Germinal center (tissue), 1 donor: Measurements from ENCODE around the gene NCOA7.
"Not testable (repeated sequence)": the region's sequence is repeated elsewhere in the genome, so short reads cannot be mapped to it uniquely, and the experiment has no call there.

Source experiments
- DNase-seq: peaks from one replicate; pipeline ENCODE4 v3.0.0; 2012; ENCODE audit warnings: mixed read lengths, low spot score

NCOA7 gene

GRCh38 chr6:125753218-125753936 lies 37.4 kb upstream of the NCOA7 start:
- DNase-seq = no peak

DNA sequence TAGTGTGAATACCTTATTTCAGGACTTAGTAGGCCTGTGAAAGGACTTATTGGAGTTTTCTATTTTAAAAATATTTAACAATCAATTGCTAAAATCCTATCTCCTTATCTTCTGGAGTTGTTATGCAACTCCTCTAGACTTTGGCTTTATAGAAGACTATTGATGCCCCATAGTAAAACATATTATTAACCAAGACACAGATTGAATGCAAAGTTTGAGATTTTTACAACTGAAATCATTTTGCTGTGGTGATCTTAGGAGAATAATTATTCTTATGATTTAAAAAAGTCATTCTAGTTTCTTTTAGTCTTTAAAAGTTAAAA lies 36.9 kb upstream of the NCOA7 start:
- no peak for DNase-seq

DNA sequence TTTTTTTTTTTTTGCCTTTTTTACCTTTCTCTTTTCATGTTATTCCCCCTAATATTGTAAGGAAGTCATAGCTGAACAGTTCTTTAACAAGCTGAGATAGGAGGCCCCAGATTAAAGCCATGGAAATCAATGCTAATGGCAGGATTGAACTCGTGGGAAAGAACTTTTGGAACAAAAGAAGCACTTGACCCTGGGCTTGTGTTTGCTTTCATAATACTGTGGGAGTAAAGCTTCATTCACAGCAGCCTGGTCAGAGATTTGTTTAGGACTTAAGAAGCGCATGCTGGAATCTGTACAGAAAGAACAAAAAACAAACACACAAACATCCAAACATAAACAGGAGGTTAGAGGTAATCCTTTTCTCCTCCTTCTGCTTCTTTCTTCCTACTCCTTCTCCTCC lies 36.2 kb upstream of the NCOA7 start:
- DNase-seq = no peak

DNA sequence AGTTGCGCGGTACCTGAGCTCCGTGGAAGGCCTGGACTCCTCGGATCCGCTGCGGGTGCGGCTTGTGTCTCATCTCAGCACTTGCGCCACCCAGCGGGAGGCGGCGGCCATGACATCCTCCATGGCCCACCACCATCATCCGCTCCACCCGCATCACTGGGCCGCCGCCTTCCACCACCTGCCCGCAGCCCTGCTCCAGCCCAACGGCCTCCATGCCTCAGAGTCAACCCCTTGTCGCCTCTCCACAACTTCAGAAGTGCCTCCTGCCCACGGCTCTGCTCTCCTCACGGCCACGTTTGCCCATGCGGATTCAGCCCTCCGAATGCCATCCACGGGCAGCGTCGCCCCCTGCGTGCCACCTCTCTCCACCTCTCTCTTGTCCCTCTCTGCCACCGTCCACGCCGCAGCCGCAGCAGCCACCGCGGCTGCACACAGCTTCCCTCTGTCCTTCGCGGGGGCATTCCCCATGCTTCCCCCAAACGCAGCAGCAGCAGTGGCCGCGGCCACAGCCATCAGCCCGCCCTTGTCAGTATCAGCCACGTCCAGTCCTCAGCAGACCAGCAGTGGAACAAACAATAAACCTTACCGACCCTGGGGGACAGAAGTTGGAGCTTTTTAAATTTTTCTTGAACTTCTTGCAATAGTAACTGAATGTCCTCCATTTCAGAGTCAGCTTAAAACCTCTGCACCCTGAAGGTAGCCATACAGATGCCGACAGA lies 31.4 kb upstream of the NCOA7 start:
- no peak for DNase-seq

GRCh38 chr6:125759959-125760457 lies 30.8 kb upstream of the NCOA7 start:
- DNase-seq = no peak

DNA sequence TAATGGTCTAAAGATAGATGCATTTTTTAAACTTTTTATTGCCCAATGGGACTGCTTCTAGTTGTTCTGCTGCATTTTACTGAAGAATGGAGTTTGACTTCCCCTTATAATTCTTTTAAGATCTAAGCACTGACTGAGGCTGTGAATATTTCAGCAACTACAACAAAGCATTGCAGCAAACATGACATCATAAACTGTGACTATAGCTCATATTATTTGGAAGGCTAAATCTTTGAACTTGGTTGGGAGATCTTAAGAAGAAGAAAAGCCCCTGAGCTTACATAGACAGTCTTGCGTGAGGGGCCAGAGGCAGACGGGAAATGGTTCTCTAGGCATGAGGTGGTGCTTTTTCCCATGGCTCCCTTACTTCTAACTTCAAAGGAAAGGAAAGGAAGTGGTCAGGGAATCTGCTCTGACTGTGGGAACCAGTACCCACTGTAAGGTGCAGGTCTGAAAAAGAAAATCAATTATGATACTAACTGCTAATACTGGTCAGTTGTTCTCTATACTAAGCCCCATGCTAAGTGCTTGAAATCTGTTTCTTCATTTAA lies 26.6 kb upstream of the NCOA7 start:
- no peak for DNase-seq

- DNase-seq = no peak
Observed at GRCh38 chr6:125765944-125766343, 24.8 kb upstream of the NCOA7 start.

GRCh38 chr6:125766641-125767040 lies 24.1 kb upstream of the NCOA7 start:
- DNase-seq = no peak

GRCh38 chr6:125769147-125769783 lies 21.5 kb upstream of the NCOA7 start:
- DNase-seq = no peak

DNA sequence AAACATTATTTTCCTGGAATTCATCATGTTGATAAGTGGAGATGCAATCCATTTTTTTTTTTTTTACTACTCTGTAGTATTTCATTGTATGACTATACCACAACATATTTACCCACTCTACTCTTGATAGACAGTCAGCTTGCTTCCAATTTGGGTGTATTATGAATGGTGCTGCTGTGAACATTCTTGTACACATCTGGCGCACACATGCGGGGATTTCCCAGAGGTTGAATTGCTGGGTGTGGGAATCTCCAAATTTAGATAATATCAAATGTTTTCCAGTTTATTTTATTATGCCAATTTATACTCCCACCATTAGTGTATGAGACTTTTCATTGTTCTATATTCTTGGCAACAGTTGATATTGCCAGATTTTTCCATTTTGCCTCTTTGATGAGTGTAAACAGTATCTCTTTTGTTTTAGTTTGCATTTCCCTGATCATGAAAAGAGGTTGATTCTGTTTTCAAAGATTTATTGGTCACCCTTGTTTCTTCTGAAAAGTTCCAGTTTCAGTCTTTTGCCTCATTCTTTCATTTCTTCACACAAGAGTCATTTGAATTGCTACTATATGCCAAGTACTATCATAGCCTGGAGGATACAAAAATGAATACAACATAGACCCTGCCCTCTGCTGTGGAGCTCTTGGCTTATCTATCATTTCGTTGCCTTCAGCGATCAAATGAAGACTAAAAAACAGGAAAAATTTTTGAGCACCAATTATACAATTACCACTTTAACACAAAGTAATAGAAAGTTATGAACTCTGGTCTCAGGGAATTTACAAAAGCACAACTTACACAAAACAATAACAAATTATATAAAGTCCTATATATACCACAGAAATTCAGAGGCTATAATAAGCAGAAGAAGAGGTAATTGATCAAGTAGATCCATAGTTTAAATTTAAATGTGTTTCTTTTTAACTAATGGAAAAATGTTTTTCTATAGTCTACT lies 17.1 kb upstream of the NCOA7 start:
- no peak for DNase-seq

GRCh38 chr6:125776107-125776826 lies 14.5 kb upstream of the NCOA7 start:
- DNase-seq = not testable (repeated sequence)

GRCh38 chr6:125779924-125780539 lies 10.7 kb upstream of the NCOA7 start:
- DNase-seq = peak; percentile 88

GRCh38 chr6:125780540-125781313 lies 10.0 kb upstream of the NCOA7 start:
- peak; percentile 53 for DNase-seq

DNA sequence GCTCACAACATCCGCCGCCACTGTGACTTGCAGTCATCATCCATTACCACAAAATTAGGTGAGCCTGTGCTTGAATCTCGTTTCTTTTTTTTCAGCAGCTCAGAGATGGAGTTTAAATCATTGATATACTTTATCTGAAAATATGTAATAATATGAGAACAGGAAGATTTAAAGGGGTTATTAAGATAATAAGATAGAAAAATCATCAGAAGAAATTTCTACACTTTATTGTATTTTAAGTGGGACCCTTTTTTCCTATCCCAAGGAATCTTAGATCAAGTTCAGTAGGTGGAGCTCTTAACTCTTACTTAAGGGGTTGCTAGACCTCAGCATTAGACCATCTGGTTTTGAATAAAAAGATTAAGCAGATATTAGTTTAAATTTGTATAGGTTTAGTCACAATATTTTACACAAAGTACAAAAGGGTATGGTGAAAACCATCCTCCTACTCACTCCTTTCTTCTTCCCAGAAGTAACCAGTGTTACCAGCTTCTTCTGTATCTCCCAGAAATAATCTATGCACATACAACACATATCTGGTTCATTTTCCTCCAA lies 9.4 kb upstream of the NCOA7 start:
- no peak for DNase-seq

DNA sequence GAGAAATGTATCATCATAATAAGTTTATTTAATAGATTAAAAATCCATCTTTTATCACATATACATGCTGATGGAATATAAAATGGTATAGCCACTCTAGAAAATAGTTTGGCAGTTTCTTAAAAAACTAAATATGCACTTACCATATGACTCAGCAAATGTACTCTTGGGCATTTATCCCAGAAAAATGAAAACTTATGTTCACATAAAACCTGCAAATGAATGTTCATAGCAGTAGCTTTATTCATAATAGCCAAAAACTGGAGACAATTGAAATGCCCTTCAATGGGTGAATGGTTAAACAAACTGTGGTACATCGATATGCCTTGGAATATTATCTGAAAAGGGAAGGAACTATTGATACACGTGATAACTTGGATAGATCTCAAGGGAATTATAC lies 6.4 kb upstream of the NCOA7 start:
- DNase-seq = no peak

DNA sequence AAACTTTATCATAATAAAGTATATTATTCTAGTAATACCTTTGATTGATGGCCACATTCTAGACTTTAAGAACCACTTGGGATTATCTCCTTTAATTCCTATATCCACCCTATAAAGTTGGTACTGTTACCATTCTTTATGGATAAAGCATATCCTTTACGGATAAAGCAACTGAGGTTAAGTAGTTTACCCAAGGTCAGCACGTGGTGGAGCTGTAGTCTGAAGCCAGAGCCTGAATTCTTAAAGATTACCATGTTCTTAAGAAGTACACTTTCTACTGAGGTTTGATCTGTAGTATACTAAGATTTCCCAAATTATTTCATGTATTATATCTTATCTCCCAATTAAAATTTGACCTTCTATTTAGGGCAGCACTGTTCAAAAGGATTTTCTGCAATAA lies 3.0 kb upstream of the NCOA7 start:
- DNase-seq = no peak

DNA sequence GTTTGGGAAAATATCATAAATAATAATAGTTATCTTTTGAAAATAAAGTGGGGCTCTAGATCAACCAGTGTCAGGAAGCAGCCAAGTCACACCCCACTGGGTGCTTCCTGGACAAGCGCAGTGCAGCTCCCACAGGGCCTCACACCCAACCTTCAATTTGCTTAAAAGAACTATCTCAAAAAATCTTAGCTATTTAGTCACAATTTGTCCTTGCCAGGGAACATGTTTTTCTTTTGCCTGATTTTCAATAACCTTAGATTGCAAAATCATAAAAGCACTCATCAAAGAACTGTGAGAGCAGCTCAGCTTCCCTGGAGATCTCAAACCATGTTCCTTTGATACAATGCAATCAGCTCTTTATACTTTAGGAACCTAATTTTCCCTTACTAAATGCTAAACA lies 1.6 kb upstream of the NCOA7 start:
- peak; percentile 47 for DNase-seq

DNA sequence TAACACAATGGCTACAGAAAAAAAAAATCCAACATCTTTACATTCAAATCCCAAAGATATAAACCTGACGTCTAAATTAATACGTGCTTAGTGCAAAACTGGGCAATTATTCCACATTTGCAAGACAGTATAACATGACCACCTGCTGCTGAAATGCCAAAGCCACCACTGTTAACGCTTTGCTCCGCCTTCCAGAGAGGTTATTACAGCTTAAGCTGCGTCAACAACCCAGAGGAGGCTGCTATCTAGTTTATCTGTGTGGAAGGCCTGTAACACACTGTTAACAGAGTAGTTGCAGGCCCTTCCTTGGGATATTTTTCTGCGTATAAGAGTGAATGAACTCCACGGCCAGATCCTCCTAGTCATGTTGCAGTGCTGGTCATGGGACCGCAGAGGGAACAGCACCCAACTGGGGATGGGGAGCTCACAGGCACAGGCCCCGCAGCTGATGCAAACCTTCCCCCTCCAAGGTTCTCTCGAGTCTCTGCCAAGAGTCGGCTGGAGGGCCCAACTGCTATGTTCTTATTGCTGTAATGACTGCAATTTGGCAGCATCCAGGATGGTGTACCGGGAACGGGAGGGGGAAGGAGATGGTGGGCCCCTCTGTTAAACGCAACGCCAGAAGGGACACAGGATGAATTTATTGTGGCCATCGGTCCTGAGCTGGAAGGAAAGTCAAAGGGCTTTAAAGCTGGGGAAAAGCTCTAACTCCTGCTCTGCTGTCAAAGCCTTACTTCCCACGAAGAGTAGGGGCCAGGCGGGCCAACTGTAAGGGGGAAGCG lies 993 bp upstream of the NCOA7 start:
- DNase-seq = peak; percentile 36
